ENCODE results near the gene EDIL3. TPM values are rescaled to one million over a fixed set of nuclear protein-coding genes. Genes with fewer than 3 reads are reported as not detected.

The EDIL3 gene
- total RNA-seq, 4 donors from 2014 or later = 2.8 to 20.6 (median 10.2) TPM

GRCh38 chr5:84125216-84125615 lies 259.5 kb downstream of the EDIL3 start:
- Histone ChIP-seq H3K4me3 (no peak overlapping the region), H3K4me1 (no peaks in the 10 kb centered on the region), H3K9me3 (no peaks in the 10 kb centered on the region), H3K27ac (no peak overlapping the region), H3K27me3 (no peaks in the 10 kb centered on the region), H3K36me3 (no peaks in the 10 kb centered on the region)
- intact Hi-C loops (cut with DNase I) = no loop called here
- TF ChIP-seq CTCF (IDR thresholded peaks at IDR 0.05) = no peak
- TF ChIP-seq POLR2A (IDR thresholded peaks at IDR 0.05) = no peak
- DNase-seq = no peak
- 77 to 81% methylated on average over 3 of the region's 3 CpGs for WGBS, 2 donors

GRCh38 chr5:84119252-84119651 lies 265.4 kb downstream of the EDIL3 start:
- Histone ChIP-seq H3K36me3 (no peaks in the 10 kb centered on the region), H3K4me1 (no peaks in the 10 kb centered on the region), H3K27me3 (no peaks in the 10 kb centered on the region), H3K4me3 (no peak overlapping the region), H3K9me3 (no peaks in the 10 kb centered on the region), H3K27ac (no peak overlapping the region)
- no peak for DNase-seq
- WGBS, 2 donors = 38 to 45% methylated on average over 3 of the region's 3 CpGs
- TF ChIP-seq POLR2A (IDR thresholded peaks at IDR 0.05) = no peak
- no peak for TF ChIP-seq CTCF (IDR thresholded peaks at IDR 0.05)
- intact Hi-C loops (cut with DNase I) = no loop called here

- intact Hi-C loops (cut with DNase I) = no loop called here
- 62 to 80% methylated on average over 2 of the region's 2 CpGs for WGBS, 2 donors
- no peaks in the 10 kb centered on the region for H3K36me3 ChIP-seq
- H3K4me1 ChIP-seq = no peaks in the 10 kb centered on the region
- no peaks in the 10 kb centered on the region for H3K27me3 ChIP-seq
- TF ChIP-seq CTCF (IDR thresholded peaks at IDR 0.05) (no peak), POLR2A (IDR thresholded peaks at IDR 0.05) (no peak)
- no peak overlapping the region for H3K27ac ChIP-seq
- no peak overlapping the region for H3K4me3 ChIP-seq
- DNase-seq = no peak
- no peaks in the 10 kb centered on the region for H3K9me3 ChIP-seq
Observed at GRCh38 chr5:84118551-84118950, 266.1 kb downstream of the EDIL3 start.

GRCh38 chr5:84115727-84116126 lies 269.0 kb downstream of the EDIL3 start:
- Histone ChIP-seq H3K9me3 (no peaks in the 10 kb centered on the region), H3K27ac (no peak overlapping the region), H3K4me3 (no peak overlapping the region), H3K4me1 (no peaks in the 10 kb centered on the region), H3K36me3 (no peaks in the 10 kb centered on the region), H3K27me3 (no peaks in the 10 kb centered on the region)
- no peak for DNase-seq
- intact Hi-C loops (cut with DNase I) = no loop called here
- 39 to 42% methylated on average over 1 of the region's 1 CpG for WGBS, 2 donors
- no peak for TF ChIP-seq POLR2A (IDR thresholded peaks at IDR 0.05)
- TF ChIP-seq CTCF (IDR thresholded peaks at IDR 0.05) = no peak

- Histone ChIP-seq H3K4me3 (no peak overlapping the region), H3K27ac (no peak overlapping the region), H3K36me3 (no peaks in the 10 kb centered on the region), H3K27me3 (no peaks in the 10 kb centered on the region), H3K4me1 (no peaks in the 10 kb centered on the region), H3K9me3 (no peaks in the 10 kb centered on the region)
- no peak for TF ChIP-seq CTCF (IDR thresholded peaks at IDR 0.05)
- no peak for TF ChIP-seq POLR2A (IDR thresholded peaks at IDR 0.05)
- intact Hi-C loops (cut with DNase I) = no loop called here
- DNase-seq = no peak
- WGBS, 2 donors = 69 to 75% methylated on average over 6 of the region's 6 CpGs
Observed at GRCh38 chr5:84113246-84114105, 271.2 kb downstream of the EDIL3 start.

Data from esophagus squamous epithelium (tissue), 5 donors.